ENCODE data around the gene SEC31A. TPM values are rescaled to one million over a fixed set of nuclear protein-coding genes. Genes with fewer than 3 reads are reported as not detected.

SEC31A gene
- total RNA-seq, 1 experiment from 2014 or later, result 70.2 TPM

GRCh38 chr4:82799006-82799881, 91.7 kb downstream of the SEC31A start:
- Histone ChIP-seq H2AFZ (ENCODE audit: low read length) (peak overlapping the region; percentile 78), H3K4me2 (ENCODE audit: low read depth, low read length, poor library complexity, severe bottlenecking) (peak overlapping the region; percentile 83), H3K9ac (ENCODE audit: low read length) (peak overlapping the region; percentile 73)

GRCh38 chr4:82798168-82799005, 92.6 kb downstream of the SEC31A start, which contains the start of gene SCD5:
Gene SCD5, minus strand, starts transcription at chr4:82798796. Its CDS starts 259 bp downstream, at chr4:82798537.
- H4K20me1 ChIP-seq (ENCODE audit: insufficient read depth, low read depth, low read length), result no peaks in the 10 kb centered on the region
- no peaks in the 10 kb centered on the region for H3K27me3 ChIP-seq (ENCODE audit: low read length)
- H2AFZ ChIP-seq (ENCODE audit: low read length), result peak within 1 kb of the TSS; percentile 78
- H3K79me2 ChIP-seq (ENCODE audit: low read length), result no peaks in the 10 kb centered on the region
- peak; percentile 91 for DNase-seq
- H3K9me2 ChIP-seq (replicated peaks; ENCODE audit: insufficient read depth, low read length), result no peaks in the 10 kb centered on the region
- no peaks in the 10 kb centered on the region for H3K9me3 ChIP-seq (ENCODE audit: low read length)
- peak within 1 kb of the TSS; percentile 73 for H3K27ac ChIP-seq (ENCODE audit: low read length)
- peak within 1 kb of the TSS; percentile 83 for H3K4me2 ChIP-seq (ENCODE audit: low read depth, low read length, poor library complexity, severe bottlenecking)
- H3K36me3 ChIP-seq (ENCODE audit: insufficient read depth, low read length), result no peaks in the 10 kb centered on the region
- peaks cover 53% of the 10 kb centered on the region for H3K4me1 ChIP-seq (ENCODE audit: low read length)
- peak within 1 kb of the TSS; percentile 73 for H3K9ac ChIP-seq (ENCODE audit: low read length)
- H3K4me3 ChIP-seq (ENCODE audit: low read length), result peak within 1 kb of the TSS; percentile 67

More at GRCh38 chr4:82799006-82799881, 91.7 kb downstream of the SEC31A start:
- Histone ChIP-seq H3K9me3 (ENCODE audit: low read length) (no peaks in the 10 kb centered on the region), H3K4me1 (ENCODE audit: low read length) (peaks cover 53% of the 10 kb centered on the region), H4K20me1 (ENCODE audit: insufficient read depth, low read depth, low read length) (no peaks in the 10 kb centered on the region), H3K27ac (ENCODE audit: low read length) (peak overlapping the region; percentile 73), H3K79me2 (ENCODE audit: low read length) (no peaks in the 10 kb centered on the region), H3K4me3 (ENCODE audit: low read length) (peak overlapping the region; percentile 67), H3K27me3 (ENCODE audit: low read length) (no peaks in the 10 kb centered on the region), H3K36me3 (ENCODE audit: insufficient read depth, low read length) (no peaks in the 10 kb centered on the region), H3K9me2 (replicated peaks; ENCODE audit: insufficient read depth, low read length) (no peaks in the 10 kb centered on the region)
- DNase-seq, result peak; percentile 58

- Histone ChIP-seq H3K4me2 (ENCODE audit: low read depth, low read length, poor library complexity, severe bottlenecking) (peak overlapping the region; percentile 40), H3K9me3 (ENCODE audit: low read length) (no peaks in the 10 kb centered on the region), H2AFZ (ENCODE audit: low read length) (no peak overlapping the region), H3K79me2 (ENCODE audit: low read length) (no peaks in the 10 kb centered on the region), H3K4me1 (ENCODE audit: low read length) (peaks cover 46% of the 10 kb centered on the region), H3K4me3 (ENCODE audit: low read length) (peak overlapping the region; percentile 32; the same call in 1 of the 2 replicates), H3K27ac (ENCODE audit: low read length) (no peak overlapping the region), H3K36me3 (ENCODE audit: insufficient read depth, low read length) (no peaks in the 10 kb centered on the region), H3K9me2 (replicated peaks; ENCODE audit: insufficient read depth, low read length) (no peaks in the 10 kb centered on the region), H3K27me3 (ENCODE audit: low read length) (no peaks in the 10 kb centered on the region), H4K20me1 (ENCODE audit: insufficient read depth, low read depth, low read length) (no peaks in the 10 kb centered on the region), H3K9ac (ENCODE audit: low read length) (no peak overlapping the region)
- DNase-seq, result no peak
These were observed 93.4 kb downstream of the SEC31A start for GRCh38 chr4:82797405-82798111.

GRCh38 chr4:82797040-82797404, 93.9 kb downstream of the SEC31A start:
- Histone ChIP-seq H4K20me1 (ENCODE audit: insufficient read depth, low read depth, low read length) (no peaks in the 10 kb centered on the region), H3K9me2 (replicated peaks; ENCODE audit: insufficient read depth, low read length) (no peaks in the 10 kb centered on the region), H3K36me3 (ENCODE audit: insufficient read depth, low read length) (no peaks in the 10 kb centered on the region), H3K79me2 (ENCODE audit: low read length) (no peaks in the 10 kb centered on the region), H3K27me3 (ENCODE audit: low read length) (no peaks in the 10 kb centered on the region), H3K9ac (ENCODE audit: low read length) (no peak overlapping the region), H3K4me3 (ENCODE audit: low read length) (peak overlapping the region; percentile 32; the same call in 1 of the 2 replicates), H3K9me3 (ENCODE audit: low read length) (no peaks in the 10 kb centered on the region), H3K4me2 (ENCODE audit: low read depth, low read length, poor library complexity, severe bottlenecking) (peak overlapping the region; percentile 40), H3K27ac (ENCODE audit: low read length) (no peak overlapping the region), H3K4me1 (ENCODE audit: low read length) (peaks cover 40% of the 10 kb centered on the region), H2AFZ (ENCODE audit: low read length) (no peak overlapping the region)
- DNase-seq, result no peak

GRCh38 chr4:82792912-82793649, 97.9 kb downstream of the SEC31A start:
- Histone ChIP-seq H3K36me3 (ENCODE audit: insufficient read depth, low read length) (no peaks in the 10 kb centered on the region), H3K9ac (ENCODE audit: low read length) (no peak overlapping the region), H3K4me3 (ENCODE audit: low read length) (no peak overlapping the region), H4K20me1 (ENCODE audit: insufficient read depth, low read depth, low read length) (no peaks in the 10 kb centered on the region), H3K79me2 (ENCODE audit: low read length) (peaks cover 12% of the 10 kb centered on the region; the same call in 1 of the 2 replicates), H3K4me2 (ENCODE audit: low read depth, low read length, poor library complexity, severe bottlenecking) (no peak overlapping the region), H3K27me3 (ENCODE audit: low read length) (no peaks in the 10 kb centered on the region), H3K27ac (ENCODE audit: low read length) (no peak overlapping the region), H2AFZ (ENCODE audit: low read length) (no peak overlapping the region), H3K9me3 (ENCODE audit: low read length) (no peaks in the 10 kb centered on the region), H3K9me2 (replicated peaks; ENCODE audit: insufficient read depth, low read length) (no peaks in the 10 kb centered on the region), H3K4me1 (ENCODE audit: low read length) (peaks cover 41% of the 10 kb centered on the region)
- no peak for DNase-seq

GRCh38 chr4:82791179-82791578, 99.8 kb downstream of the SEC31A start:
- Histone ChIP-seq H3K4me2 (ENCODE audit: low read depth, low read length, poor library complexity, severe bottlenecking) (no peak overlapping the region), H4K20me1 (ENCODE audit: insufficient read depth, low read depth, low read length) (no peaks in the 10 kb centered on the region), H3K36me3 (ENCODE audit: insufficient read depth, low read length) (no peaks in the 10 kb centered on the region)

GRCh38 chr4:82790060-82790660, 100.8 kb downstream of the SEC31A start:
- Histone ChIP-seq H2AFZ (ENCODE audit: low read length) (no peak overlapping the region), H3K4me3 (ENCODE audit: low read length) (no peak overlapping the region), H3K9me2 (replicated peaks; ENCODE audit: insufficient read depth, low read length) (no peaks in the 10 kb centered on the region), H3K4me2 (ENCODE audit: low read depth, low read length, poor library complexity, severe bottlenecking) (no peak overlapping the region), H3K9me3 (ENCODE audit: low read length) (no peaks in the 10 kb centered on the region), H3K27me3 (ENCODE audit: low read length) (no peaks in the 10 kb centered on the region), H3K79me2 (ENCODE audit: low read length) (peaks cover 18% of the 10 kb centered on the region; the same call in 1 of the 2 replicates), H3K36me3 (ENCODE audit: insufficient read depth, low read length) (no peaks in the 10 kb centered on the region), H3K4me1 (ENCODE audit: low read length) (peaks cover 52% of the 10 kb centered on the region), H4K20me1 (ENCODE audit: insufficient read depth, low read depth, low read length) (no peaks in the 10 kb centered on the region), H3K27ac (ENCODE audit: low read length) (no peak overlapping the region), H3K9ac (ENCODE audit: low read length) (0 out of 2 replicates have a peak overlapping the region, but pooled peaks have one; percentile 35)
- no peak for DNase-seq

More at GRCh38 chr4:82791179-82791578, 99.8 kb downstream of the SEC31A start:
- no peak for DNase-seq
- Histone ChIP-seq H3K4me3 (ENCODE audit: low read length) (no peak overlapping the region), H3K9me3 (ENCODE audit: low read length) (no peaks in the 10 kb centered on the region), H3K9ac (ENCODE audit: low read length) (no peak overlapping the region), H3K9me2 (replicated peaks; ENCODE audit: insufficient read depth, low read length) (no peaks in the 10 kb centered on the region), H3K4me1 (ENCODE audit: low read length) (peaks cover 41% of the 10 kb centered on the region), H2AFZ (ENCODE audit: low read length) (no peak overlapping the region), H3K27ac (ENCODE audit: low read length) (no peak overlapping the region), H3K79me2 (ENCODE audit: low read length) (peaks cover 18% of the 10 kb centered on the region; the same call in 1 of the 2 replicates), H3K27me3 (ENCODE audit: low read length) (no peaks in the 10 kb centered on the region)

All from Karpas-422 (cell line).